Activated T-helper 1 cell treated with anti-CD3 and anti-CD28 coated beads, Interleukin-12 subunit alpha, Interleukin-12 subunit beta, Interleukin-2, Interleukin-4 antibody, amounts not matched to agents 30 ng/mL and 10 ng/mL and 1 ng/mL, durations not matched to agents 14 hours and 24 hours and 36 hours (primary cell): ENCODE results near the gene CDC42SE2. TPM values are rescaled to one million over a fixed set of nuclear protein-coding genes. Genes with fewer than 3 reads are reported as not detected.

Experiments used
- DNase-seq: peaks from one replicate; pipeline ENCODE4 v3.0.0; 2021; ENCODE audit warnings: low spot score
- H3K27ac Mint-ChIP-seq: one replicate; pipeline ENCODE4 v1.8.0; 2021; ENCODE audit warnings: mild to moderate bottlenecking, mixed read lengths
- H3K27me3 Mint-ChIP-seq: one replicate; pipeline ENCODE4 v1.8.0; 2022; ENCODE audit warnings: mild to moderate bottlenecking, moderate library complexity, mixed read lengths; ENCODE audit not compliant: insufficient read depth
- H3K36me3 Mint-ChIP-seq: one replicate; pipeline ENCODE4 v1.8.0; 2021; ENCODE audit warnings: low read depth, mixed read lengths
- H3K4me1 Mint-ChIP-seq: one replicate; pipeline ENCODE4 v1.8.0; 2021; ENCODE audit warnings: low read depth, mixed read lengths
- H3K4me3 Mint-ChIP-seq: one replicate; pipeline ENCODE4 v1.8.0; 2021; ENCODE audit warnings: mild to moderate bottlenecking, moderate library complexity, mixed read lengths
- H3K9me3 Mint-ChIP-seq: one replicate; pipeline ENCODE4 v1.8.0; 2021; ENCODE audit warnings: mixed read lengths
- intact Hi-C: fragments of 100-400 bp; cut with micrococcal nuclease; formaldehyde crosslinking; loops from one replicate; pipeline ENCODE4 v1.15.1; 2024
- total RNA-seq: library from RNA; stranded (reverse); gene quantifications from 2 replicates; pipeline ENCODE4 v1.2.3, GENCODE V29; 2022

The CDC42SE2 gene
- total RNA-seq, 1 donor from 2014 or later, result 100.0 TPM

DNA sequence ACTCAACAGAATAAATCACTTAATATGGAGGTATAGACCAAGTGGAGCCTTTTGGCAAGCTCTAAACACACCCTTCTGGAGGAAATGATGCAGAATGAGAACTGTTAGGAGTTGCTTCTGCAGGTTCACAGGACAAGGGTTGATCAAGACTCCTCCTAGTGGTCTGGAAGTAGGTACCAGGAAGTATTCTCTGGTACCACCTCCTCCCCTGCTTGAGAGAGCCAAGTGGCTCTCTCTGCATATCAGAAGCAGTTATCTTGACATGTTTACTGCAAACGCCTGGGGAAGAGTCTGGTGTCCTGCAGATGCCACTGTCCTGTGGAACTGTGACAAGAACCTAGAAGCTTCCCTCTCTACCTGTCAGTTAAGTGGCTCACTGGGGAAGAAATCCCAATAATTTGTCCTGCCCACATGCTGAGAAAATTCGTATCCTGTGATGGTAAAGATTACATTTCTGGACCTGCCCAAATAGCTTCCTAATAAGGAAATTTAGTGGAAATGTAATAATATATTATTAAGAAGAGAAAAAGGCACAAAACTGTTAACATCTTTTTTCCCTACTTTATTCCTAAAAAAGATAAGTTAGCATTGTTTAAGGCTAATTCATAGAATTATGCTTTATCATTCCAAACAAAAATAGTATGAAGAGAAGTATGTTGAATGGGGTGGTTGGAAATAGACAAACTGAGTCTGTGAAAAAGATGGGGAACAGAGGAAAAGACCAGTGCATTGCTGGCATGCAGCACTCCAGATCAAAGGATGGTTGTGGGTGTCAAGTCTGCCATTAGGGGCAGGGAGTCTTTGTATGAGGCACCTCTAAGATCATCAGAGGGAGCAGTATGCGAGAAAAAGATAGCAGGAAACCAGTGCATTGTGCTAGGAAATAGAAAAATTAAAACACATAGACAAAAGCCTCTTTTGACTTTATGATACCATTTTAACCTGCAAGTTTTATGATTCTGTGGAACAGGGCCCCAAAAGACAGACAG, 118.8 kb downstream of the CDC42SE2 start:
- Mint-ChIP-seq H3K9me3 (peaks cover 5% of the 10 kb centered on the region), H3K36me3 (peaks cover 31% of the 10 kb centered on the region), H3K27me3 (no peaks in the 10 kb centered on the region), H3K4me1 (peaks cover 93% of the 10 kb centered on the region), H3K27ac (peak overlapping the region; percentile 99), H3K4me3 (peak overlapping the region; percentile 61)
- intact Hi-C loops, result loop anchor here (1.0 to 10.0 kb wide), 7 partner anchors 12 to 712 kb away; partner anchors contain the start of gene HINT1
- peak; percentile 66 for DNase-seq

DNA sequence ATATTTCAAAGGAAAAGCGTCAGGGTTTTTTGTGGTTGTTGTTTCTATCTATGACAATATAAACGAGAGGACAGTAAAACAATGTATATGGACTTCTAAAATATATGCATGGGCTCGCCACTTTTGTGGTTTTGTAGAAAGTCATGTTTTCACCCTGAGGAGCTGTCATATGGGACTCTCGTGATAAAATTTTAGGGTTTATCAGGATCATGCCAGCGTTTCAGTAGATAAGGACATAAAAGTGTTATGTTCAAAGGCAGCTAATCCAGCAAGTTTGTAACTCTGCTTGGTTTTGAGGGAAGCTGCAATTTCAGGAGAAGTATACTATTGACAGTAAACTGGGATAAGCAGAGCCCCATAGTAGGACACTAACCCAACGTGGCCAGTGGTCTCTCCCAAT, 120.3 kb downstream of the CDC42SE2 start:
- DNase-seq, result no peak
- peaks cover 32% of the 10 kb centered on the region for H3K36me3 Mint-ChIP-seq
- intact Hi-C loops, result loop anchor here (10.0 kb wide), 1 partner anchor 711 kb away; no protein-coding TSS in a partner anchor
- H3K9me3 Mint-ChIP-seq, result peaks cover 5% of the 10 kb centered on the region
- peak overlapping the region; percentile 99 for H3K27ac Mint-ChIP-seq
- peaks cover 86% of the 10 kb centered on the region for H3K4me1 Mint-ChIP-seq
- H3K27me3 Mint-ChIP-seq, result no peaks in the 10 kb centered on the region
- peak overlapping the region; percentile 19 for H3K4me3 Mint-ChIP-seq

DNA sequence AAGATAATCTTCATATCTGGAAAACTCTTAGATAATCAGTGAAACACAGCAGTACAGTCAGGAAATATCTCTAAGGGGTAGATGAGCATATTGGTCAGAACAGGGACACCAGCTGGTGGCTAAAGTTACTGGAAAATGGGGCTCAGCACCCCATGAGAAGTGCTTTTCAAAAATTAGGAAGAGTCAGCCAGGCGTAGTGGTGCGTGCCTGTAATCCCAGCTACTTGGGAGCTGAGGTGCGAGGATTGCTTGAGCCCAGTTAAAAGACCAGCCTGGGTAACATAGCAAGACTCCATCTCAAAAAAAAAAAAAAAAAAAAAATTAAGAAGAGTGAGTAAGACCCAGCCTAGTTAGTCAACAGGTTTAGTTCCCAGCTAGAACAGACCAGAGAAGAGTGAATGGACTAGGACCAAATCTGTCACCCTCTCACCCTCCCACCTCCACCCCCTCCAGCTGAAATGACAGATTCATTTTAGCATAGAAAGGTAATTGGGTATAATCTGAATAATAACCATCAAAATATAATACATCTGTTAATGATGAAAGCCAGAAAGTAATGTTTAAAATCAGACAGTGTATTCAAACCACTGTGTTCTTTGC, 120.9 kb downstream of the CDC42SE2 start:
- peak overlapping the region; percentile 19 for H3K4me3 Mint-ChIP-seq

DNA sequence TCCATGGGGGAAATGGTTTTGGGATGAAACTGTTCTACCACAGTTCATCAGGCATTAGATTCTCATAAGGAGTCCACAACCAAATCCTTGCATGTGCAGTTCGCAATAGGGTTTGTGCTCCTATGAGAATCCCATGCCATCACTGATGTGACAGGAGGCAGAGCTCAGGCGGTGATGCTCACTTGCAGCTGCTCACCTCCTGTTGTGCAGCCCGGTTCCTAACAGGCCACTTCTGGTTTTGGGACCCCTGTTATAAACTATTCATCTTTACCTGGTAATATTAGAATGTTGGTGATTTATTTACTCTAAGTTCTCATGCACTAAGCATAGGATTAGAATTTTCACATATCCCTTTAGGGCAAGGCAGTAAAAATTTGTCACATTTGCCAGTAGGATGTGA, 122.3 kb downstream of the CDC42SE2 start:
- Mint-ChIP-seq H3K4me3 (no peak overlapping the region), H3K27ac (peak overlapping the region; percentile 62), H3K4me1 (peaks cover 84% of the 10 kb centered on the region), H3K27me3 (no peaks in the 10 kb centered on the region), H3K9me3 (no peaks in the 10 kb centered on the region), H3K36me3 (peaks cover 42% of the 10 kb centered on the region)
- DNase-seq, result no peak
- intact Hi-C loops, result loop anchor here (10.0 kb wide), 1 partner anchor 709 kb away; no protein-coding TSS in a partner anchor

More for the DNA sequence above, 120.9 kb downstream of the CDC42SE2 start:
- Mint-ChIP-seq H3K4me1 (peaks cover 86% of the 10 kb centered on the region), H3K36me3 (peaks cover 36% of the 10 kb centered on the region), H3K9me3 (peaks cover 5% of the 10 kb centered on the region), H3K27me3 (no peaks in the 10 kb centered on the region), H3K27ac (peak overlapping the region; percentile 99)
- intact Hi-C loops, result loop anchor here (10.0 kb wide), 1 partner anchor 710 kb away; no protein-coding TSS in a partner anchor
- no peak for DNase-seq

DNA sequence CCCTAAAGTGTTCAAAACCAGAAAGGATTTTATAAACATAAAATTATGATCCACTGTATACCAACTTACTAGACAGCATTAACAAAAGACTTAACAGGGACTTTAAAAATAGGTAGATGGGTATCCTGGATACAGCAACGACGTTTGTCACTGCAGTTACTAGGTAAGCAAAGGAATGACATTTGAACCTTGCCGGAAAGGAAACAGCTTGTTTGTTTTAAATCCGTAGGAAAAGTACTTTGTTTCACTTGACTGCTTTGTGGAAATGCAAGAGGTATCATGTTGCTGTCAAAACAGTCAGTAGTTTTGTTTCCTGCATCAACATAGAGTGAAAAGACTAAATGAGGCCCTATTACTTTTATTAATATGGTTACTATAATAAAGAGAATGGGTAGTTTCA, 122.9 kb downstream of the CDC42SE2 start:
- Mint-ChIP-seq H3K4me3 (no peak overlapping the region), H3K9me3 (no peaks in the 10 kb centered on the region), H3K27ac (peak overlapping the region; percentile 55), H3K4me1 (peaks cover 80% of the 10 kb centered on the region), H3K36me3 (peaks cover 42% of the 10 kb centered on the region), H3K27me3 (no peaks in the 10 kb centered on the region)
- DNase-seq, result no peak
- intact Hi-C loops, result loop anchor here (10.0 kb wide), 1 partner anchor 708 kb away; no protein-coding TSS in a partner anchor

DNA sequence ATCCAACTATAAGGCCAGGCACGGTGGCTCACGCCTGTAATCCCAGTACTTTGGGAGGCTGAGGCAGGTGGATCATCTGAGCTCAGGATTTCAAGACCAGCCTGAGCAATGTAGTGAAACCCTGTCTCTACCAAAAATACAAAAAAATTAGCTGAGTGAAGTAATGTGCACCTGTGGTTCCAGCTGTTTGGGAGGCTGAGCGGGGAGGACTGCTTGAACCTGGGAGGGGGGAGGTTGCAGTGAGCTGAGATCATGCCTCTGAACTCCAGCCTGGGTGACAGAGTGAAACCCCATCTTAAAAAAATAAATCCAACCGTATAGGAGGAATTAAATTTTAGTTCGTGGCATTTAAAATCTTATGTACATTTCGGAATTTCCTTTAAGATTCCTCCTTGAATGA, 123.4 kb downstream of the CDC42SE2 start:
- Mint-ChIP-seq H3K36me3 (peaks cover 46% of the 10 kb centered on the region), H3K4me1 (peaks cover 80% of the 10 kb centered on the region), H3K27me3 (no peaks in the 10 kb centered on the region), H3K4me3 (no peak overlapping the region), H3K9me3 (no peaks in the 10 kb centered on the region), H3K27ac (peak overlapping the region; percentile 55)
- intact Hi-C loops, result loop anchor here (10.0 kb wide), 1 partner anchor 708 kb away; no protein-coding TSS in a partner anchor
- no peak for DNase-seq

DNA sequence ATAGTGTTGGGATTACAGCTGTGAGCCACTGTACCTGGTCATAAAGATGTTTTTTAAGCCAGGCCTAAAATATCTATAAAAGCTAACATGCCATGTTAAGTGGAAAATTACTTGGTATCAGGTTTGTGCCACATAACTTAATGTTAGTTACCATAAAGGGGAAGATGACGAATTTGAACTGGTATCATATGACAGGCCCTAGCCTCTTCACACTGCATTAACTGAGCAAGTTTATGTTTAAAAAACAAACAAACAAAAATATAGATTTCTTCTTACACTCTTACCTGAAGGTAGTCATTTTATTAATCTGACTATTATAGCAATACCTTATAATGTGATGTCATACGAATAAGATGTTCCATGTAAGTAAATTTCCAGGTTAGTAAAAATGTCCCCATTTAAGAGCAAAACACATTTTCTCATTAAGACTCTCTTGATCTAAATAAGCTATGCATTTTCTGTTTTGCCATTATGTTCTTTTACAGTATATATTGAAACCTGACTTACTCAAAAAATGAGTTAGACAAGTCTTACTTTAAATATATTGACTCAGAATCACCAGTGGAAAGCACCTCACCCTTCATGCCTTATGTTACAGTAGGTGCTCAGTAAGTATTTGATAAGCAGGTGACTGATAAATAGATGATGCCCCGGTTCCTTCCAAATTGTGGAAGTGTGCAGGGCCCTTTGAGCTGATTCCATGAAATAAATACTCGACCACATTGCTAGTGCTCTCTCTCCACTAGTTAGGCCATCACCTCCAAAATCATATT, 125.4 kb downstream of the CDC42SE2 start:
- Mint-ChIP-seq H3K27ac (peak overlapping the region; percentile 96), H3K9me3 (no peaks in the 10 kb centered on the region), H3K27me3 (no peaks in the 10 kb centered on the region), H3K36me3 (peaks cover 60% of the 10 kb centered on the region), H3K4me3 (peak overlapping the region; percentile 42), H3K4me1 (peaks cover 80% of the 10 kb centered on the region)
- no peak for DNase-seq
- intact Hi-C loops, result loop anchor here (1.0 to 10.0 kb wide), 2 partner anchors 32 to 706 kb away; no protein-coding TSS in a partner anchor

DNA sequence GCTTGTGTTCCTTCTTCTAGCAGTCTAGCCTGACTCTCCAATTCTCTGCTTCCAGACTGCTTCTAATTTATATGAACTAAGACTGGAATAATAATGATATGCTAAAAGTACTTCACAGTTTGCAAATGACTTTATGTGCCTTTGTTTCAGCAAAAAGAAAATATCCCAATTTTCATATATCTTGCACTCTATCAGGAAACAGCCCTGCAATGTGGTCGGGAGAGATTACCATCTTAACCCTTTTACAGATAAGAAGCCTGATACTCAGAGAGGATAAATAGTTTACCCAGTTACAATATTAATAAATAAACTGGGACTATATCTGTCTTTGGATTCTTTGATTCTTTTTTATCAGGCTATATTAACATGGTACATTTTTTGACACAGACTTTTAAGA, 126.0 kb downstream of the CDC42SE2 start:
- Mint-ChIP-seq H3K4me1 (peaks cover 78% of the 10 kb centered on the region), H3K27me3 (no peaks in the 10 kb centered on the region), H3K27ac (peak overlapping the region; percentile 96), H3K4me3 (no peak overlapping the region), H3K36me3 (peaks cover 59% of the 10 kb centered on the region), H3K9me3 (no peaks in the 10 kb centered on the region)
- intact Hi-C loops, result loop anchor here (1.0 to 10.0 kb wide), 3 partner anchors 33 to 705 kb away; partner anchors contain the start of gene RAPGEF6
- no peak for DNase-seq

DNA sequence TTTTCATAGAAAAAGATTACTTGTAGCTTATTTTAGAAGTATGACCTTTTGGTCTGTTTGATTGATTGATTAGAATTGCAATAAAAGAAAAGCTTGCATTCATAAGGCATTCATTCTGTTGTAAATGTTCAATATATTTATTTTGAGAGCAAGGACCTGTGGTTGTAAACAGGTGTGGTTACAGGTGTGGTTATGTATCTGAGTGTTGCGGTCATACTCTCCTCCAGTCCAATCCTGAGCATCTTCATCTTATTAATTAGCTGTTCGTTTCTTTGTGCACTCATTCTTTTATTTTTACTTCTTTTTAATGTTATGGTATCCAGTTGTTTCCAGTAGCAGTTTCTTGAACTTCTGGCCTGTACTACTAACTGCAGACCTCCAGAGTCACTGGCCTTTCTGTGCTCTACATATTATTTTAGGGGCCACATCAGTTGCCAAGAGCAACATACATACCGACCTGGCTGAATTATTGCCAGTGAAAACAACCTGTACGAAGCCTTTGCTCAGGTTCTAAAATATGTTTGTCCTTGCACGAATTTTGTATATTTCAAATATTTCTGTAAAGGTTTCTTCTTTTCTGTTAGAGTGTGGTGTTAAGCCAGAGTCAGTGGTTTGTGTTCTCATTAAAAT, 128.7 kb downstream of the CDC42SE2 start:
- peaks cover 68% of the 10 kb centered on the region for H3K36me3 Mint-ChIP-seq
- H3K27ac Mint-ChIP-seq, result peak overlapping the region; percentile 95
- H3K27me3 Mint-ChIP-seq, result no peaks in the 10 kb centered on the region
- no peak overlapping the region for H3K4me3 Mint-ChIP-seq
- no peak for DNase-seq
- peaks cover 81% of the 10 kb centered on the region for H3K4me1 Mint-ChIP-seq
- H3K9me3 Mint-ChIP-seq, result no peaks in the 10 kb centered on the region
- intact Hi-C loops, result loop anchor here (10.0 kb wide), 1 partner anchor 242 kb away; the partner anchor contains the start of gene RAPGEF6

DNA sequence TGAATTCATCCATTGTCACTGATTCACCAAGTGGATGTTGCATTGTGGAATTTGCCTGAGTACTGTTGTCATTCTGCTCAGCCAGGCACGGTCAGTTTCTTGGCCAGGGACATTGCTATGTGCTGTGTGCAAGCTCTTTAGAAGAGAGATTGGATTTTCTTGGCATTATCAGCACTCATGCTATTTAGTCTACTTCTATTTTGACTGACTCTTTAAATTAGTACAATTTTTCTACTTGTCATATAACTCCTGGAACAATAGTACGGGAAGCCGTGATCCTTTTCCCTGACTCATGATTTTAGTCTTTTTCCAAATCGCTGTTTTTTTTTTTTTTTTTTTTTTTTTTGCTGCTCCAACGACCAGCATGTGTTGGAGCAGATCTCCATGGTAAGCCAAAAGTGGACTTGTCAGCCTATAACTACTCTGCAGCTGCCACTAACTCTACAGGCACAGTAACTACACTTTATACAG, 129.7 kb downstream of the CDC42SE2 start:
- no peak for DNase-seq
- Mint-ChIP-seq H3K4me1 (peaks cover 85% of the 10 kb centered on the region), H3K36me3 (peaks cover 75% of the 10 kb centered on the region), H3K27me3 (no peaks in the 10 kb centered on the region), H3K9me3 (no peaks in the 10 kb centered on the region), H3K4me3 (peak overlapping the region; percentile 81), H3K27ac (peak overlapping the region; percentile 95)
- intact Hi-C loops, result loop anchor here (10.0 kb wide), 1 partner anchor 241 kb away; the partner anchor contains the start of gene RAPGEF6

DNA sequence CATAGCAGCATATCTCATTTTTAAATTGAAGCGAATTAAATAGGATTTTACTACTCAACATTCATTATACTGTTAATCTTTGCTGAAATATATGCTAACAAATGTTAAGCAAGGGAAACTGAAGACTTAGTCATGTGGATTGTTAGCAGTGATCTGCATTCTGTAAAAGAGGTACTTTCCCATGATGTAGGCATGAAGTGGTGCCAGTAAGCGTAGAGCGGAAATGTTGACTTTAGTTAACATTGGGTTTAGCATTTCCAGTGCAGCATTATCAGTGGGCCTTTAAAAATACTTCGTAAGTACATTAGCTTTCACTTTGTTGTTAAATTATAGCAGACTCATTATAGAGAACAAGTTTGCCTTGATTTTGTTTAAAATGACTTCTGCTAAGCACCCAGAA, 130.3 kb downstream of the CDC42SE2 start:
- Mint-ChIP-seq H3K27ac (peak overlapping the region; percentile 95), H3K4me3 (peak overlapping the region; percentile 81), H3K36me3 (peaks cover 79% of the 10 kb centered on the region), H3K4me1 (peaks cover 84% of the 10 kb centered on the region), H3K27me3 (no peaks in the 10 kb centered on the region), H3K9me3 (no peaks in the 10 kb centered on the region)
- intact Hi-C loops, result loop anchor here (1.0 to 10.0 kb wide), 5 partner anchors 11 to 241 kb away; partner anchors contain the start of genes LYRM7 and RAPGEF6
- peak; percentile 56 for DNase-seq
